GM18951 (cell line): ENCODE measurements around the gene PGA3.
"Not testable (repeated sequence)": the region's sequence is repeated elsewhere in the genome, so short reads cannot be mapped to it uniquely, and the experiment has no call there.

Experiments
- POLR2A ChIP-seq: IDR thresholded peaks from 4 replicates; pipeline ENCODE4 v1.6.1; 2011; ENCODE audit warnings: mild to moderate bottlenecking; ENCODE audit not compliant: insufficient read length, insufficient read depth; ENCODE audit errors: extremely low read depth
- in situ Hi-C: fragments of 300-500 bp; cut with MboI; formaldehyde crosslinking; loops from one replicate; pipeline ENCODE4 v1.12.0; 2022; ENCODE audit warnings: low sequenced_read_pairs, mixed read lengths, inconsistent platforms; ENCODE audit not compliant: unreplicated experiment

PGA3 gene

DNA sequence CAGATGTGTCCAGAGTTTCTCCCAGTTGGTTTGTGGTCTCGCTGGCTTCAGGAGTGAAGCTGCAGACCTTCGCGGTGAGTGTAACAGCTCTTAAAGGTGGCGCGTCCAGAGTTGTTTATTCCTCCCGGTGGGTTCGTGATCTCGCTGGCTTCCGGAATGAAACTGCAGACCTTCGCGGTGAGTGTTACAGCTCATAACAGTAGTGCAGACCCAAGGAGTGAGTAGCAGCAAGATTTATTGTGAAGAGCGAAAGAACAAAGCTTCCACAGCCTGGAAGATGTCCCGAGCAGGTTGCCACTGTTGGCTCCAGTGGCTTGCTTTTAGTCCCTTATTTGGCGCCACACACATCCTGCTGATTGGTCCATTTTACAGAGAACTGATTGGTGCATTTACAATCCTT is 1.8 kb upstream of the PGA3 start:
- TF ChIP-seq POLR2A: no peak
- in situ Hi-C loops: no loop called here

DNA sequence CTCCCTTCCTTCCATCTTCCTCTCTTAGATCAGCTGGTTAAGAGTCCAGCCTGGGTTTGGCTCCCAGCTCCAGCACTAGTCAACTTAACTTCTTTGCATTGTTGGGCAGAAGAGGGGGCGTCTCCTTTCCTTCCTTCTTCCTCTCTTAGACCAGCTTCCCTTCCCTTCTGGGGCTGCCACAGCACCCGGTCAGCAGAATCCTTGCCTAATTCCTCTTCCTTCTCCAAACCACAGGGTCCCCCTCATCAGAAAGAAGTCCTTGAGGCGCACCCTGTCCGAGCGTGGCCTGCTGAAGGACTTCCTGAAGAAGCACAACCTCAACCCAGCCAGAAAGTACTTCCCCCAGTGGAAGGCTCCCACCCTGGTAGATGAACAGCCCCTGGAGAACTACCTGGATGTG is 558 bp downstream of the PGA3 start:
- in situ Hi-C loops: not testable (repeated sequence)

- in situ Hi-C loops: not testable (repeated sequence)
These were observed 1.3 kb downstream of the PGA3 start for GRCh38 chr11:61204502-61205059.

- in situ Hi-C loops: not testable (repeated sequence)
These were observed 4.5 kb downstream of the PGA3 start for GRCh38 chr11:61207636-61208310.

DNA sequence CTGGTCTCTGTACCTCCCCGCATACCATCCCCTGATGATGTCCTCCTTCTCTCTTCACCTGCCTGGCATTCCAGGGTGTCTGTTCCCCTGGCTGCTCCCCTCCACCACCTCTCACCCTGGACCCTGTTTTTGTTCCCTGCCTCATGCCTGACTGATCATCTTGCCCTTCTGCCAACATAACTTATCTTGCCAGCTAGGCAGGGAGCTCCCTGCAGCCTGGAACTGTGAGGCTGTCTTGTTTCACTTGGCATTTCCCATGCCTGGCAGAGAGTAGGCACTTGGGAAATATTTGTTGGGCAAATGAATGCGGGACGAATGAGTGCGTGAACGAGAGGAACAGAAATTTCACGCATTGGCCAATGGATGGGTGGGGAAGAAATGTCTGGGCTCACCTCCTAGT is 7.3 kb downstream of the PGA3 start:
- in situ Hi-C loops: not testable (repeated sequence)

GRCh38 chr11:61211327-61211952 is 8.1 kb downstream of the PGA3 start:
- in situ Hi-C loops: not testable (repeated sequence)

DNA sequence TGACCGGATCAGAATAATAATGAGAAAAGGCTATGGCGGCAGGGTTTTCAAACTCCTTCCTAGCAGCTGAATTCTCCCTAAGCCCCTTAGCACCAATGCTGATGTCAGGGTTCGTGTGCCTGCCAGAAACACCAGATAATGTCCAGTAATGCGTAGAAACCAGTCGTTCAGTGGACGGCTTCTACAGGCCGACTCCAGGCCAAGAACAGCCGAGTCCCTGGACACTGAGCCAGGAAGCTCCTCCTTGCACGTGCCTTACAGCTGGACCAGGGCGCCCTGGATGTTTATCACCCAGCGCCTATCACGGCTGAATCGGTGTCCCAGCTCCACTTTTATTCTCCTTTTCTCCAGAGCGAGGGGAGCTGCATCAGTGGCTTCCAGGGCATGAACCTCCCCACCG is 8.9 kb downstream of the PGA3 start:
- in situ Hi-C loops: not testable (repeated sequence)

- in situ Hi-C loops: not testable (repeated sequence)
These were observed 10.5 kb downstream of the PGA3 start for GRCh38 chr11:61213711-61214324.

DNA sequence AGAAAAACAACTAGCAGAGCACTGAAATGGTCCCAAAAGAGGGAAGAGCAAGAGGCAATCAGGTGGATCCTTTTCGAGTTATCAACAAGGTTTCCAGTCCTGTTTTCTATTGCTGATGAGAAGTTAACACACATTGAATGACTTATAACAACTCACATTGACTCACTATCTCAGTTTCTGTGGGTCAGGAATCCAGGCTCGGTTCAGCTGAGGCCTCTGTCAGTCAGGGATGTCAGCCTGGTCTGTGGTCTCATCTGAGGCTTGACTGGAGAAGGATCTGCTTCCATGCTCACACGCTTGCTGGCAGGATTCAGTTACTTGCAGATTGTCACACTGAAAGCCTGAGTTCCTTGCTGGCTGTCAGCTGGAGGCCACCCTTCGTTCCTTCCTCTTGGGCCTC is 15.0 kb downstream of the PGA3 start:
- in situ Hi-C loops: not testable (repeated sequence)

DNA sequence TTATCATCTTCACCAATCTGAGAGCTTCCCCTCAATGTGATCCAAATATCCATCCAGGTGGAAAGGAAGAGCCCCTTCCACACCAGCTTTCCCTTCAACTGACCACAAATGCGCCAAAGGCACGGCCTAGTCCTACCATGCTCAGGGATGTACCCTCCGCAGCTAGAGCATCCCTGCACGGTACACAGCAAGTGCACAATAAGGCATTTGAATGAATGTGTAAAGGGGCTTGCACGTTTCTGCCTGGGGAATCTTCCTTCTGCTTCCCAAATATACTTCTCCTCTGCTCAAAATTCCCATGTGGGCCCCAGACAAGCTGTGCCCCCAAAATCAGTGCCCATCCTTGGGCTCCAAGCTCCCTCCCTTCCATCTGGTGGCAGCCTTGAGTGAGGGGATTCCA is 15.7 kb downstream of the PGA3 start:
- in situ Hi-C loops: not testable (repeated sequence)

DNA sequence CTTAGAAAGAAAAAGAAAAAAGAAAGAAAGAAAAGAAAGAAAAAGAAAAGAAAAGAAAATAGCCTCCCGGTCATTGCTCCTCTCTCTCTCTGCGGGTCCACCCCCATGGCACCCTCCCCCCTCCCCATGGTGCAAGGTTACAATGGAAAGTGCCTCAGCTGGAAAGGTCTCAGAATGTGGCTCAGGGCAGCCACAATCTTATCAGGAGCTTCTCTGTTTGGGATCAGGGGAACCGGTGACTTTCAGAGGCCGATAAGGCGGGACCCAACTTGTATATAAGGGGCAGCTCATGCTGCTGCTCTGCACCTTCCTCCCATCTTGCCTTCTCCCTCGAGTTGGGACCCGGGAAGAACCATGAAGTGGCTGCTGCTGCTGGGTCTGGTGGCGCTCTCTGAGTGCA is 18.7 kb downstream of the PGA3 start, which contains the start of gene PGA4:
PGA4 (plus strand) TSS at position 301 of the 400 bp plus-strand sequence; CDS start at position 355, 54 bp downstream.
- in situ Hi-C loops: not testable (repeated sequence)

DNA sequence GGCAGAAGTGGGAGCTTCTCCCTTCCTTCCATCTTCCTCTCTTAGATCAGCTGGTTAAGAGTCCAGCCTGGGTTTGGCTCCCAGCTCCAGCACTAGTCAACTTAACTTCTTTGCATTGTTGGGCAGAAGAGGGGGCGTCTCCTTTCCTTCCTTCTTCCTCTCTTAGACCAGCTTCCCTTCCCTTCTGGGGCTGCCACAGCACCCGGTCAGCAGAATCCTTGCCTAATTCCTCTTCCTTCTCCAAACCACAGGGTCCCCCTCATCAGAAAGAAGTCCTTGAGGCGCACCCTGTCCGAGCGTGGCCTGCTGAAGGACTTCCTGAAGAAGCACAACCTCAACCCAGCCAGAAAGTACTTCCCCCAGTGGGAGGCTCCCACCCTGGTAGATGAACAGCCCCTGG is 19.4 kb downstream of the PGA3 start:
- in situ Hi-C loops: not testable (repeated sequence)

GRCh38 chr11:61226457-61227137 is 23.3 kb downstream of the PGA3 start:
- in situ Hi-C loops: not testable (repeated sequence)

- in situ Hi-C loops: not testable (repeated sequence)
These were observed 26.1 kb downstream of the PGA3 start for GRCh38 chr11:61229458-61229857.

GRCh38 chr11:61231033-61231432 is 27.7 kb downstream of the PGA3 start:
- in situ Hi-C loops: not testable (repeated sequence)

GRCh38 chr11:61231585-61231984 is 28.3 kb downstream of the PGA3 start:
- in situ Hi-C loops: not testable (repeated sequence)

DNA sequence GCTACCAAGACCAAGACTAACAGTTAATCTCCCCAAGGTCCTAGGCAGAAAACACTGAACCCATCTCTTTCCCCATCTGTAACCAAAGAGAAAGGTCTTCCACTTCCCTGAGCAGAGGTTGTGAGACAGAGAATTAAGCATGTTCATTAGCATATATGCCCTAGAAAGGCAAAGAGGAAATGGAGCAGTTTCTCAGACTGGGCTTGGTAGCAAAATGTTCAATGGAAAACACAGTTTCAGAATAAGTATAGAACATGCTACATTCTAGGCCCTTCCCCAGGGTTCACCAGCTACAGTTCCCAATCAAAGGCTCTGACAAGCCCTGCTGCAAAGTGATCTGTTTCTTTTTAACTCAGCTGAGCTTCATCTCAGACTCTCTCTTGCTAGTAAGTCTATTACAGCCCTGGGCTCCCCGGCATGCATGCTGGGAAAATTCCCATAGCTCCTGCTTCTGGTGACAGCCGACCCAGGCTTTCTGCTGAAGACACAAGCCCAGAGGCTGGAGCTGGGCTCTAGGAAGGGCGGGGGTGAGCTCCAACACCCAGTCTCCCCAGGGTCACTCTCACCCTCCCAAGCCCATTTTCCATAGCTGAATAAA is 29.3 kb downstream of the PGA3 start:
- in situ Hi-C loops: not testable (repeated sequence)

- in situ Hi-C loops: not testable (repeated sequence)
These were observed 33.8 kb downstream of the PGA3 start for GRCh38 chr11:61237130-61237529.

DNA sequence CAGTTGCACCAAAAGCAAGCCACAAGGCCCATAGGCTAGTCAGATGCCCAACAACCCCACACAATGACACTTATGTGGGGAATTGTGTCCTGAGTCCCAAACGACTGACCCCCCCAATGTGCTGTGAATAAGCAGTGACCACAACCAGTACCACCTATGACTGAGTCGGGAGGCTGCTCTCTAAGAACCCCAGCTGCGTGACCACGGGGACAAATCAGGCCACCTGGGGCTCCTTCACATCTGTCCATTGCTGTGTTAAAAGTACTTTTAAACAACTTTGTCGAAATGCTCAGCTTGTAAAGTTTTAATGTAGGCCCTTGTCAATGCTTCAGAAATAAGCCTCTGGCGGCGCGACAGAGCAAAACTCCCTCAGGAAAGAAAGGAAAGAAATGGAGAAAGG is 37.0 kb downstream of the PGA3 start:
- in situ Hi-C loops: not testable (repeated sequence)

DNA sequence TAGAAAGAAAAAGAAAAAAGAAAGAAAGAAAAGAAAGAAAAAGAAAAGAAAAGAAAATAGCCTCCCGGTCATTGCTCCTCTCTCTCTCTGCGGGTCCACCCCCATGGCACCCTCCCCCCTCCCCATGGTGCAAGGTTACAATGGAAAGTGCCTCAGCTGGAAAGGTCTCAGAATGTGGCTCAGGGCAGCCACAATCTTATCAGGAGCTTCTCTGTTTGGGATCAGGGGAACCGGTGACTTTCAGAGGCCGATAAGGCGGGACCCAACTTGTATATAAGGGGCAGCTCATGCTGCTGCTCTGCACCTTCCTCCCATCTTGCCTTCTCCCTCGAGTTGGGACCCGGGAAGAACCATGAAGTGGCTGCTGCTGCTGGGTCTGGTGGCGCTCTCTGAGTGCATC is 37.6 kb downstream of the PGA3 start, which contains the start of gene PGA5:
PGA5 (plus strand) TSS at position 301 of the 400 bp plus-strand sequence; CDS start at position 353, 52 bp downstream.
- in situ Hi-C loops: not testable (repeated sequence)
